Transverse colon (tissue), 4 donors: Measurements from ENCODE around the gene TCP11.

Source experiments
- CTCF ChIP-seq, 5 experiments: fragments of 200-600 bp in 3 of 5; fragments of 450-650 bp in 2 of 5; sonication (generic) in 3 of 5; IDR thresholded peaks; 1 replicate in 2 of 5; 2 replicates in 3 of 5; pipeline ENCODE4 v1.5.1; 2016 to 2017; ENCODE audit warnings: antibody characterized with exemption in 5 of 5, inconsistent platforms in 3 of 5, mild to moderate bottlenecking in 2 of 5, moderate library complexity in 1 of 5
- POLR2AphosphoS5 ChIP-seq, 3 donors: sonication (generic); formaldehyde crosslinking; IDR thresholded peaks; one replicate each; pipeline ENCODE4 v1.6.1; 2016; ENCODE audit warnings: antibody characterized with exemption in 3 of 3

DNA sequence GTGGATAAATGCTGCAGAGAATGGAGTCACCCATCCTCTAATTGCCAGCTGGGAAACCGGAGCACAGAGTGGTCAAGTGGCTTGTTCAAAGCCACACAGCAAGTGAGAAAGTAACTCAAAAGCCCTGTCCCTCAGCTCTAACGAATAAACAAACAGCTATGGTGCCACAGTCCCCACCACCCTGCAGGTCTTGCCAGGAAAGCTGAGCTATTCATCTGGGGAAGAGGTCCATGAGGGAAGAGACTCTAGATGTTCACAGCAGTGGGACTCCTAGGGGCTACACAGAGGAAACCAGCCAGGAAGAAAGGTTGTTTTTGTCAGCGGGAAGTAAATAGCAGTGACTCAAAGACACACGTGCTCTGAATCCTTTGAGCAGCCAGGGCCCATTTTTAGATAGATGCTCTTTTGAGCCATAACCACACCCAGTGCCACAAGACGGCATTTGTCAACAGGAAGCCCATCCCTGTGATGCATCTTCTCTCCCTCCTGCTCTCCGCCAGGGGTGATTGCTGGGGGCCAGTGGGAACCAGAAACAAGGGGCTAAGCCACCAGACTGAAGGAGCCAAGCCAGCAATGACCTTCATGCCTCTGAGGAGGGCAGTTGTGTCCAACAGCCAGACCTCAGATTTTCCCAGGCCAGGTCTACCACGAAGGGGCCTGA, 32.4 kb upstream of the TCP11 start:
- TF ChIP-seq CTCF (IDR thresholded peaks at IDR 0.05) (no peak), POLR2AphosphoS5 (IDR thresholded peaks at IDR 0.05) (no peak)
